ENCODE data around the gene FZD10. TPM values are rescaled to one million over a fixed set of nuclear protein-coding genes. Genes with fewer than 3 reads are reported as not detected.

FZD10 gene
- total RNA-seq, 3 donors from 2014 or later: 0.14 to 0.48 (median 0.35) TPM

GRCh38 chr12:130204541-130204953 lies 42.3 kb downstream of the FZD10 start:
- Histone ChIP-seq H3K36me3 (ENCODE audit: low read depth) (no peaks in the 10 kb centered on the region), H3K4me3 (no peak overlapping the region), H3K4me1 (ENCODE audit: low read depth) (no peaks in the 10 kb centered on the region), H3K9me3 (no peaks in the 10 kb centered on the region)
- intact Hi-C loops (cut with DNase I, micrococcal nuclease): no loop called here
- no peak for TF ChIP-seq CTCF (IDR thresholded peaks at IDR 0.05)
- ATAC-seq (no peak), DNase-seq (no peak)

GRCh38 chr12:130205495-130205894 lies 43.2 kb downstream of the FZD10 start:
- no peak for TF ChIP-seq CTCF (IDR thresholded peaks at IDR 0.05)
- no peaks in the 10 kb centered on the region for H3K4me1 ChIP-seq (ENCODE audit: low read depth)
- no peak for ATAC-seq
- H3K4me3 ChIP-seq: no peak overlapping the region
- intact Hi-C loops (cut with DNase I, micrococcal nuclease): no loop called here
- DNase-seq: no peak
- no peaks in the 10 kb centered on the region for H3K9me3 ChIP-seq
- no peaks in the 10 kb centered on the region for H3K36me3 ChIP-seq (ENCODE audit: low read depth)

- no peak for ATAC-seq
- no peak for TF ChIP-seq CTCF (IDR thresholded peaks at IDR 0.05)
- Histone ChIP-seq H3K4me3 (no peak overlapping the region), H3K36me3 (ENCODE audit: low read depth) (no peaks in the 10 kb centered on the region), H3K9me3 (no peaks in the 10 kb centered on the region), H3K4me1 (ENCODE audit: low read depth) (no peaks in the 10 kb centered on the region)
- intact Hi-C loops (cut with DNase I, micrococcal nuclease): no loop called here
- DNase-seq: no peak
Measured at GRCh38 chr12:130212384-130212989, 50.2 kb downstream of the FZD10 start.

GRCh38 chr12:130213249-130213648 lies 51.0 kb downstream of the FZD10 start:
- no peak for ATAC-seq
- DNase-seq: no peak
- no peak overlapping the region for H3K4me3 ChIP-seq
- intact Hi-C loops (cut with DNase I, micrococcal nuclease): no loop called here
- no peaks in the 10 kb centered on the region for H3K36me3 ChIP-seq (ENCODE audit: low read depth)
- H3K9me3 ChIP-seq: no peaks in the 10 kb centered on the region
- no peaks in the 10 kb centered on the region for H3K4me1 ChIP-seq (ENCODE audit: low read depth)
- no peak for TF ChIP-seq CTCF (IDR thresholded peaks at IDR 0.05)

GRCh38 chr12:130214686-130215395 lies 52.6 kb downstream of the FZD10 start:
- H3K9me3 ChIP-seq: no peaks in the 10 kb centered on the region
- intact Hi-C loops (cut with DNase I, micrococcal nuclease): no loop called here
- H3K4me1 ChIP-seq (ENCODE audit: low read depth): no peaks in the 10 kb centered on the region
- no peak for TF ChIP-seq CTCF (IDR thresholded peaks at IDR 0.05)
- ATAC-seq: no peak
- no peak for DNase-seq
- H3K36me3 ChIP-seq (ENCODE audit: low read depth): no peaks in the 10 kb centered on the region
- no peak overlapping the region for H3K4me3 ChIP-seq

Other genes starting within 250 kb of the FZD10 start
- gene PIWIL1, start 175.4 kb downstream of the FZD10 start, total RNA-seq: under 1 TPM in 1 of 3 donors, not detected in 2; 0.23 TPM